Amniotic epithelial cell (primary cell): ENCODE measurements around the gene LNPEP.
"Not testable (repeated sequence)": the region's sequence is repeated elsewhere in the genome, so short reads cannot be mapped to it uniquely, and the experiment has no call there.

Experiments
- DNase-seq: peaks from one replicate; pipeline ENCODE4 v3.0.0-alpha.2; 2010; ENCODE audit warnings: low read depth

LNPEP gene

GRCh38 chr5:96930058-96930457 lies 5.8 kb upstream of the LNPEP start:
- DNase-seq, result no peak

GRCh38 chr5:96930589-96930988 lies 5.3 kb upstream of the LNPEP start:
- no peak for DNase-seq

DNA sequence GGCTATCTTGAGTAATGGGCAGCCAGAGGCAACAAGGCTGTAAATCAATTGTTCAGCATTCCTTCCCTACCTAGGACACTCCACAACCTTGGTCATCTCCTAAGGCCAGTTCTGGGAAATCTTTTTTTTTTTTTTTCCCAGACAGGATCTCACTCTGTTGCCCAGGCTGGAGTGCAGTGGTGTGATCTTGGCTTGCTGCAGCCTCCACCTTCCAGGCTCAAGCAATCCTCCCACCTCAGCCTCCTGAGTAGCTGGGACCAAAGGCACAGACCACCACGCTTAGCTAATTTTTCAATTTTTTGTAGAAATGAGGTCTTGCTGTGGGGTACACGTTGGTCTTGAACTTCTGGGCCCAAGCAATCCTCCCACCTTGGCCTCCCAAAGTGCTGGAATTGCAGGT lies 4.8 kb upstream of the LNPEP start:
- not testable (repeated sequence) for DNase-seq

DNA sequence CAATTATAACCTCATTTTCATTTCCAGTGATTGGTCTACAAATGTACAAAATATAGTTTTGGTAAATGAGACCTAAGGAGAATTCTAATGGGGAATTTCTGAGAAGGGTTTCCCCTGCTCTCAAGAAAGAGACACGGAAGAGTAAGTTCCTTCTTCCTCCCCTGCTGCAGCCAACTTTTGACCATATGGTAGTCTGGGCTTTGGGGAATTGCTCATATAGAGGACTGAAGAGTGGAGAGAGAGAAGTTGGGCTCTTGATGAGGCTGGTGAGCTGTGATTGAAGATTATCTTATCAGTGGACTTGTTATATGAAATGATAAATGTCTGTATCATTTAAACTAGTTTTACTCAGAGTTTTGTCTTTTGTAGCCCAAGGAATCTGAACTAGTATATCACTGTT lies 4.3 kb upstream of the LNPEP start:
- DNase-seq, result no peak

- DNase-seq, result no peak
Observed at GRCh38 chr5:96932026-96932425, 3.9 kb upstream of the LNPEP start.

DNA sequence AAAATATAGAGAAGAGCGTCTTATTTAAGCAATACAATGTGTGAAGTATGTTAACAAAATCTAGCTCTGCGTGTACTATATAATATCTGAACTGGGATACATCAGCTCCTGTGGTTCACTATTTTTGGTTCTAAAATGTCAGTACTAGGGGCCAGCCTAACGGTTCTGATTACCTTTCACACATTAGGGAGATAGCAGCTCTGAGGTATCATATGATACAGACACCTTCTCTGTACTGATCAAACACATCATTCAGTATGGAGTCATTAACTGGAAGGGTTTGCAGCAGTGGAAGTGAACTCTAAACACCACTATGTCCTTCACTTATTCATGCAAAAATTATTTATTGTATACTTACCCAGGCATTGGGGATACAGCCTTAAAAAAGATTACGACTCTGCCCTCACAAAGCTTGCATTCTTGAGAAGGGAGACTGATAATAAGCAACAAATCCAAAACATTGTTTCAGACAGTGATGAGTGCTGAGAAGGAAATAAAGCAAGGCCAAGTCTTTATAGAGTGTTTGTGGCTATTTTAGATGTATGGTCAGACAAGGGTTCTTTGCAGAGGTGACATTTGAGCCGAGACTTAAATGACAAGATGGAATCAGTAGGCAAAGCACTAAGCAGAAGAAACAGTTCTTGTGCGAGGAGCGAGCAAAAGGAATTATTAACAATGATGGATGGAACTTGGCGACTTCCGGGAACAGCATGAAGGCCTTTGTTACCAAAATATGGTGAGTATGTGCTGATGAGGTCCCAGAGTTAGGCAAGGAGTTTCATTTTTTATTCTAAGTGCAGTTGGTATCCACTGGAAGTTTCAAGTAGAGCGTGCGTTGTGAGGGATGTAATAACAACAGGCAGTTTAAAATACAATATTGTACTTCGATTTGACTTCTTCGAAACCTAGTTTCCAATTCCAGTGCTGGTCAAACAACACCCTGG lies 1.8 kb upstream of the LNPEP start:
- DNase-seq, result peak; percentile 42

GRCh38 chr5:96934708-96935558 lies 947 bp upstream of the LNPEP start:
- peak; percentile 95 for DNase-seq

GRCh38 chr5:96936431-96937320 lies 796 bp downstream of the LNPEP start:
- no peak for DNase-seq

DNA sequence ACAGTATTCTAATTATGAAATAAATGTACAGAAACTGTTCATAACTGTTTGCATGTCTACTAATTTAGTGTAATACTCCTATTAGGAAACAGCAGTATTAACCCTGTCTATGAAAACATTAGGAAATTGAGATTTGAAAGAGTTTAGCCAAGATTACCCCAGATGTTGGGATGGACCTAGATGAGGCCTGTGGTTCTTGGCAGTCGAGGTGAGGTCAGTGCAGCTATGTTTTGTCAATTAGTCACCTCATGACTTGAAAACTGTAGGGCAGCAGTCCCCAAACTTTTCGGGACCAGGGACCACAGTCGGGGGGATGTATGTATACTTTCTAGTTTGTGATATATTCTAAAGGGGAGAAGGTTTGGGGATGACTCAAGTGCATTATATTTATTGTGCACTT lies 4.7 kb downstream of the LNPEP start:
- no peak for DNase-seq

DNA sequence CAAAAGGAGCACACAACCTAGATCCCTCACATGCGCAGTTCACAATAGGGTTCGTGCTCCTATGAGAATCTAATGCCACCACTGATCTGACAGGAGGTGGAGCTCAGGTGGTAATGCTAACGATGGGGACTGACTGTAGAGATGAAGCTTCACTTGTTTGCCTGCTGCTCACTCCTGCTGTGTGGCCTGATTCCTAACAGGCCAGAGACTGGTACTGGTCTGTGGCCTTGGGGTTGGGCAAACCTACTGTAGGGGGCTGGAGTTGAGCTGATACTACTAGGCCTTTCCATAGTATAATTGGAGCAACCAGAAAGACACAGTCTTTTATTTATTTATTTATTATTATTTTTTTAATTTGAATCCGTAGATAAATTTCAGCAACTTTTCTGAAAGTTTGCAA lies 5.3 kb downstream of the LNPEP start:
- no peak for DNase-seq

GRCh38 chr5:96942078-96942477 lies 6.2 kb downstream of the LNPEP start:
- no peak for DNase-seq

GRCh38 chr5:96942911-96943310 lies 7.0 kb downstream of the LNPEP start:
- no peak for DNase-seq

- DNase-seq, result no peak
Observed at GRCh38 chr5:96943799-96944198, 7.9 kb downstream of the LNPEP start.

DNA sequence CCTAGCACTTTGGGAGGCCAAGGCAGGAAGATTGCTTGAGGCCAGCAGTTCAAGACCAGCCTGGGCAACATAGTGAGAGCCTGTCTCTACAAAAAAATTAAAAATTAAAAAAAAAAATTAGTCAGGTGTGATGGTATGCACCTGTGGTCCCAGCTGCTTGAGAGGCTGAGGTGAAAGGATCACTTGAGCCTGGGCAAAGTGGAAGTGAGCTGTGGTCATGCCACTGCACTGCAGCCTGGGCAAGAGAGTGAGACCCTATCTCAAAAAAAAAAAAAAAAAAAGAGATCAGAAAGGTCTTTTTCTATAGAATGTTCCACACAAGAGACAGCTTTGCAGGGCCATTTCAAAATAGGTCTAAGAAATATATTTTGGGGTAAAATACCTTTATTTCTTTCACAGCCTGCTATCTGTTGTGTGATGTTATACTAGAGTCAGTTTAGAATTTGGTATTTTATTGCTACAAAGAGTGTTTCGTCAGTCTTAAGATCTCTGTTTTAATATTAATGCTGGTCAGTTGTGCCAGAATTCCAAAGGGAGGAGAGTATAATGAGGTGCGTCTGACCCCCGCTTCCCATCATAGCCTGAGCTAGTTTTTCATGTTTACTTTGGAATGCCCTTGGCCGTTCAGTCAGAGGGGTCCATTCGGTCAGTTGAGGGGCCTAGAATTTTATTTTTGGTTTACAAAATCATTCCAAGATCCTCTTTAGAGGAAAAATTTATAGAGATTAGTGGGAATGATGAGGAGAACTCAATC lies 9.4 kb downstream of the LNPEP start:
- no peak for DNase-seq

- DNase-seq, result no peak
Observed at GRCh38 chr5:96946381-96946780, 10.5 kb downstream of the LNPEP start.

- peak; percentile 48 for DNase-seq
Observed at GRCh38 chr5:96952118-96952750, 16.4 kb downstream of the LNPEP start.

DNA sequence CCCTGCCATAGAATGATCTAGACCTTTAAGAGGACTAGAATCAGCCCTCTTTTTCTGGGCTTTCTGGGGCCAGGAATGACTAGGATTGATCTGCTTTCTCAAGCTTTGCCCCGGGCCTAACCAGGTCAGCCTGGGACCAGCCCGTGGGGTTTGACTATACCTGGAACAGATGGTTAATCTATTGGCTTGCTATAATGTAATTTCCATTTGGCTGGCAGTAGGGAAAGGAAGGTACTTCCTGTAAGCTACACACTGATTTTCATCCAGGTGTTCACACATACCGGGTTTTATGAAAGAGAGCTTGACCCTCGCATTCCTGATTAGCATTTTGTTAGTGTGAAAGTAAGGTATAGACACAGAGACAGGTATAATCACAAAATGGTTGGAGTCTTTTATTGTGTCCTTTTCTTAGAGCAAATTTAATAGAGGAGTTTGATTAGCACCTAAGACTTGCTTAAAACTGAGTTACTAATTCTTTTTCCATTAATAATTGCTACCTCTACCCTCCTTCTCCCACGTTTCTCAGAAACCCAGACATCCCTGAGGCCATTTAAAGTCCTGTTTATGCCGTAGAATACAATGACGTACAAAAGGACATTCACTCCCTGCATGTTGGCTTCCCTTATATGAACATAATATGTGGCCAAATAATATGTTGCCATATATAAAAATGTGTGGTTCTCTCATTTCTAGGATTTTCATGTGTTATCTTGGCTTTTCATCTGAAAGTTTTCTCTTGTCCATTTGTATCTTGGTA lies 17.3 kb downstream of the LNPEP start:
- DNase-seq, result no peak

GRCh38 chr5:96957254-96958049 lies 21.6 kb downstream of the LNPEP start:
- no peak for DNase-seq

DNA sequence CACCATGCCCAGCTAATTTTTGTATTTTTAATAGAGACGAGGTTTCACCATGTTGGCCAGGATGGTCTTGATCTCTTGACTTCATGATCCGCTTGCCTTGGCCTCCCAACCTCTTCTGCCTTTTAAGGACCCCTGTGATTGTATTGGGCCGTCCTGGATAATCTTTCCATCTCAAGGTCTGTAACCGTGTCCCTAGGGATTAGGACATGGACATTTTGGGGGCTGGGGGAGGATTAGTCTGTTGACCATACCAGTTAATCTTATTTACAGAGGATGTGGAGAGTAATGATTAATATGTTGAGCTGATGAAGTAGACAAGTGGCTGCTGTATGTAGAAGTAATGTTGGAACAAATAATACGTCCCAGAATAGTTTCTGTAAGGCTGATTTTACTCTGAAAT lies 23.1 kb downstream of the LNPEP start:
- DNase-seq, result no peak
